Nephron progenitor cell (in vitro differentiated cells): ENCODE measurements around the gene PLEKHG7.

Experiments used
- DNase-seq: peaks from one replicate; pipeline ENCODE4 v3.0.0; 2021
- H3K27ac Mint-ChIP-seq: 2 replicates; pipeline ENCODE4 v1.8.0; 2021; ENCODE audit warnings: mild to moderate bottlenecking, moderate library complexity, mixed read lengths
- H3K27me3 Mint-ChIP-seq: 2 replicates; pipeline ENCODE4 v1.8.0; 2021; ENCODE audit warnings: mild to moderate bottlenecking, low read depth, mixed read lengths; ENCODE audit not compliant: poor library complexity
- H3K36me3 Mint-ChIP-seq: 2 replicates; pipeline ENCODE4 v1.8.0; 2021; ENCODE audit warnings: low read depth, mixed read lengths
- H3K4me1 Mint-ChIP-seq: 2 replicates; pipeline ENCODE4 v1.8.0; 2021; ENCODE audit warnings: mixed read lengths
- H3K4me3 Mint-ChIP-seq: 2 replicates; pipeline ENCODE4 v1.8.0; 2021; ENCODE audit warnings: mild to moderate bottlenecking, moderate library complexity, mixed read lengths
- H3K9me3 Mint-ChIP-seq: 2 replicates; pipeline ENCODE4 v1.8.0; 2021; ENCODE audit warnings: mild to moderate bottlenecking, moderate library complexity, mixed read lengths
- CTCF ChIP-seq: fragments of 200-600 bp; sonication (generic); IDR thresholded peaks from 2 replicates; pipeline ENCODE4 v1.5.0; 2021; ENCODE audit warnings: antibody characterized with exemption

The PLEKHG7 gene

DNA sequence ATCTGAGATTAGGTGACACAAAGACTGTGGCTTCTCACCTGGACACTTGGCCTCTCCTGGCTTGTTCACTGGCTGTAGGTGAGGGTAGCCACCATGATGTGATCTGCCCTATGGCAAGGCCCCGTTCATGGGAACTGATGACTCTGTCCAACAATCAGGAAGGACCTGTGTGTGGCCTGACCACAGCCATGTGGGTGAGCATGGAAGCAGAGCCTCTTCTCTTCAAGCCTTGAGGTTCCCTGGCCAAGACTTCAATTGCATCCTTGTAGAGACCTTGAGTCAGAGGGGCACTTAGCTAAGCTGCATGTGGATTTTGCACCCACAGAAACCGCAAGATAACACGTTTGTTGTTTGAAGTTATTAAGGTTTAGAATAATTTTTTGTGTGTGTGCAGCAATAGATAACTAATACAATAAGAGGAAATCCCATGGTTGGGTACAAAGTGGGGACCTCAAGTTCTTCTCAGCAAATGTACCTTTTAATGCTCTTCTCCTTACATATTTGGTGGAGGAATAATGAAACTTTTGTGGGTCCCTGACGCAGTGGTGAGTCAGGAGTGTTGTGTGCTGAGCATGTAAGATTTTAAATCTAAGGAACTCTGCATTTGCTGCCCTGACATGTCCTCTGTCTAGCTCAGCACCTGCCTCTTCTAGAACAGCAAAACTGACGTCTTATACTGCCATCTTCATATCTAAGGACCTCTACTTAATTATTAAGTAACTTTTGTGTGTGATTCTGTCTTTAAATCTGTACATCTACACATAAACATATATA lies 27.5 kb upstream of the PLEKHG7 start:
- Mint-ChIP-seq H3K27me3 (peaks cover 13% of the 10 kb centered on the region), H3K36me3 (no peaks in the 10 kb centered on the region), H3K9me3 (peaks cover 4% of the 10 kb centered on the region), H3K27ac (no peak overlapping the region), H3K4me3 (no peak overlapping the region), H3K4me1 (no peaks in the 10 kb centered on the region)
- TF ChIP-seq CTCF, result no peak
- DNase-seq, result no peak

GRCh38 chr12:92676710-92677109 lies 26.1 kb upstream of the PLEKHG7 start:
- H3K9me3 Mint-ChIP-seq, result peaks cover 8% of the 10 kb centered on the region
- no peak overlapping the region for H3K27ac Mint-ChIP-seq
- H3K36me3 Mint-ChIP-seq, result no peaks in the 10 kb centered on the region
- DNase-seq, result no peak
- peaks cover 13% of the 10 kb centered on the region for H3K27me3 Mint-ChIP-seq
- no peaks in the 10 kb centered on the region for H3K4me1 Mint-ChIP-seq
- no peak overlapping the region for H3K4me3 Mint-ChIP-seq
- TF ChIP-seq CTCF, result no peak

DNA sequence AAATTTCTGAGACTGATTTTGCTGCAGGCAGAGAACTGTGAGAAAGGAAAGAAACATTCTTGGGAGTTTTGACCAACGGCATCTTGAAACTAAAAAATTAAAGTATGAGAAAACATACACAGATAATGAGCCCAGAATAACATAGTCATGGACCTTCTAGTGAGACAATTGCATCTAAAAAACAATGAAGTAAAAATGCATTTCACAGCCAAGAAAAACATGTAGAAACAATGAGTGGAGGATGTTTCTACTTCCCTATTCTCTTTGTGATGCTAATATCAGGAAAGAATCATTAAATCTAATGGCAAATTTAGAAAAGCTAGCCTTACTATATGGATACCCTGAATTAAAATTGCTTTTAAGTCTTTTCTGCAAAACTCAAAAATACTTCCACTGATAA lies 12.2 kb upstream of the PLEKHG7 start:
- Mint-ChIP-seq H3K4me3 (no peak overlapping the region), H3K36me3 (no peaks in the 10 kb centered on the region), H3K4me1 (no peaks in the 10 kb centered on the region), H3K9me3 (peaks cover 15% of the 10 kb centered on the region), H3K27ac (no peak overlapping the region), H3K27me3 (no peaks in the 10 kb centered on the region)
- no peak for DNase-seq
- no peak for TF ChIP-seq CTCF

DNA sequence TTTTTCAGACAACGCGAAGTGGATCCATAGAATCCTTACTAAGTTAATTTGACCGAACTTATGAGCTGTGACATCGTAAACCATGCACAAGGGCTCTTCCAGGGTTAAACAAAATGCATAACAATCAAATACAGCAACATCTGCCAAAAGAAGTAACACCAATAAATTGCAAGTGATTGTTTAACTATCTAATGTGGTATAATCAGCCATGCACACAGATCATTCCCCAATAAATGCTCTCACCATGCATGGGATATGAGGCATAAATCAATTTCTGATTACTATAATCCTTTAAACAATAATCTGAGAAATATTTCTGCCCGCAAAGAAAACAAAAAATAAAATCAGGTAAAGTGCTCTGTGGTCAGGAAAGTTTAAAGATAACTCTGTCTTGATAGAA lies 7.7 kb upstream of the PLEKHG7 start:
- Mint-ChIP-seq H3K27ac (no peak overlapping the region), H3K27me3 (no peaks in the 10 kb centered on the region), H3K4me1 (no peaks in the 10 kb centered on the region), H3K36me3 (peaks cover 4% of the 10 kb centered on the region), H3K9me3 (peaks cover 22% of the 10 kb centered on the region), H3K4me3 (no peak overlapping the region)
- DNase-seq, result no peak
- TF ChIP-seq CTCF, result no peak

- H3K4me1 Mint-ChIP-seq, result no peaks in the 10 kb centered on the region
- no peak for DNase-seq
- no peak overlapping the region for H3K27ac Mint-ChIP-seq
- no peaks in the 10 kb centered on the region for H3K27me3 Mint-ChIP-seq
- no peak overlapping the region for H3K4me3 Mint-ChIP-seq
- H3K36me3 Mint-ChIP-seq, result peaks cover 4% of the 10 kb centered on the region
- H3K9me3 Mint-ChIP-seq, result peaks cover 22% of the 10 kb centered on the region
- no peak for TF ChIP-seq CTCF
Measured at GRCh38 chr12:92695577-92695976, 7.2 kb upstream of the PLEKHG7 start.

DNA sequence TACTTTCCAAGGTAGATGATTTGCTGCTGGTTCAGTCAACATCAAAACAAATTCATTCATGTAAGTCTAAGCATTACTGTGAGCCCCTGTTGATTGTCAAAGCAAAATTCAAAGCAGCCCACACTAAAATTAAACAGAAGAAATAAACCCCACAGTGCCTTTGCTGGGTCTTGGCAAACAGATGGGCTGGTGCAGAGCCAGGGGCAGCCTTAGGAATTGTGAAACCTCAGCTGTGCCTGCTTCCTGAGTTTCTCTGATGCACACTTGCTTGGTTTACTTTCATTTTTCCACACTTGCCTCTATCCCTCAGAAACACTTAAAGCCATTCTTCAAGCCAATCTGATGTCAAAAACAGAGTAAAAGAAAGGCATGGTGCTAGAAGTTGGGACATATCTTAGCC lies 6.6 kb upstream of the PLEKHG7 start:
- Mint-ChIP-seq H3K4me1 (no peaks in the 10 kb centered on the region), H3K36me3 (peaks cover 4% of the 10 kb centered on the region), H3K27me3 (no peaks in the 10 kb centered on the region), H3K27ac (no peak overlapping the region), H3K9me3 (peaks cover 22% of the 10 kb centered on the region), H3K4me3 (no peak overlapping the region)
- no peak for DNase-seq
- TF ChIP-seq CTCF, result no peak
